ENCODE data around the gene NTF3. TPM values are rescaled to one million over a fixed set of nuclear protein-coding genes. Genes with fewer than 3 reads are reported as not detected.

NTF3 gene
- polyA plus RNA-seq, 3 donors = not detected

DNA sequence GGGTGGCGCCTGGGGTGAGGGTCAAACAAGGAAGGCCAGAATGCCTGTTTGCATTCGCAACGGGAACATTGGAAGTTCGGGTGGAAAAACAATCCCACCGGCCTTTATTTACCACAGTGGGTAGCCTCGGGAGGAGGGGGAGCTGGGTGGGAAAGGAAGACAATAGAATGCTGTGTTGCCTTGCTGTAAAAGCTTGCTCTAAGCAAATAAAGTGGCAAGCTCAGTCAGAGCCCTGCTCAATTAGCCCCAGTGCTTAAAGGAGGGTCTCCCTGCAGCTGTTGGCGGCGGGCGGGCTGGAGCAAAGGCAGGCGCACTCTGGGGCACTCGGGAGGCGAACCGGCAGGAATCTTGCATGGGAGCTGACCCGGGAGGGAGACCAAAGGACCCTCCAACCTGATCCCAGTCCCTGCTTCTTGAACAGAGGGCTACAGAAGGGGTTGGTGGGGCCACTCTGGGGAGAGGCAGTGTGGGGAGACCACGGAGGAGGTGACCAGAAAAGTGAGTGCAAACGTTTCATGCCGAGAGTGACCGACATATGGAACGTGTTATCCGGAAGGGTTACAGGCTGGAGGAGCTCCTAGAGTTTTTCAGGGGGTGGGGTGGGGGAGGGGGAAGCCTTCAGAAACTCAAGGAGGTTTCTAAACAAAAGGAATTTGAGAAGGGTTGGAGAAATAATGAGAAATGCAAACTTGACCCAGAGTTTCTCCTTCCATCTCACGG lies 48.5 kb downstream of the NTF3 start:
- no peak for DNase-seq
- no peaks in the 10 kb centered on the region for H4K20me1 ChIP-seq (ENCODE audit: insufficient read depth, low read length)
- no peaks in the 10 kb centered on the region for H3K36me3 ChIP-seq (replicated peaks in 1 of 2; ENCODE audit: control insufficient read depth in 1 of 2, insufficient read depth in 2 of 2, low read length in 2 of 2)
- H3K4me2 ChIP-seq (replicated peaks; ENCODE audit: extremely low read depth, low read length, poor library complexity, severe bottlenecking) = no peak overlapping the region
- H3K9ac ChIP-seq (ENCODE audit: insufficient read depth, low read length, poor library complexity, severe bottlenecking) = no peak overlapping the region
- Mint-ChIP-seq H3K27me3 (ENCODE audit: low read depth in 3 of 3) (peaks cover 0 to 5% (median 2%) of the 10 kb centered on the region in 3 donors), H3K4me3 (no peak overlapping the region), H3K9me3 (no peaks in the 10 kb centered on the region), H3K36me3 (no peaks in the 10 kb centered on the region), H3K4me1 (no peaks in the 10 kb centered on the region), H3K27ac (no peak overlapping the region)
- intact Hi-C loops (cut with micrococcal nuclease) = no loop called here
- no peak overlapping the region for H2AFZ ChIP-seq (ENCODE audit: insufficient read depth, low read depth, low read length, poor library complexity, severe bottlenecking)
- TF ChIP-seq, protein P1, sequence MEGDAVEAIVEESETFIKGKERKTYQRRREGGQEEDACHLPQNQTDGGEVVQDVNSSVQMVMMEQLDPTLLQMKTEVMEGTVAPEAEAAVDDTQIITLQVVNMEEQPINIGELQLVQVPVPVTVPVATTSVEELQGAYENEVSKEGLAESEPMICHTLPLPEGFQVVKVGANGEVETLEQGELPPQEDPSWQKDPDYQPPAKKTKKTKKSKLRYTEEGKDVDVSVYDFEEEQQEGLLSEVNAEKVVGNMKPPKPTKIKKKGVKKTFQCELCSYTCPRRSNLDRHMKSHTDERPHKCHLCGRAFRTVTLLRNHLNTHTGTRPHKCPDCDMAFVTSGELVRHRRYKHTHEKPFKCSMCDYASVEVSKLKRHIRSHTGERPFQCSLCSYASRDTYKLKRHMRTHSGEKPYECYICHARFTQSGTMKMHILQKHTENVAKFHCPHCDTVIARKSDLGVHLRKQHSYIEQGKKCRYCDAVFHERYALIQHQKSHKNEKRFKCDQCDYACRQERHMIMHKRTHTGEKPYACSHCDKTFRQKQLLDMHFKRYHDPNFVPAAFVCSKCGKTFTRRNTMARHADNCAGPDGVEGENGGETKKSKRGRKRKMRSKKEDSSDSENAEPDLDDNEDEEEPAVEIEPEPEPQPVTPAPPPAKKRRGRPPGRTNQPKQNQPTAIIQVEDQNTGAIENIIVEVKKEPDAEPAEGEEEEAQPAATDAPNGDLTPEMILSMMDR (IDR thresholded peaks at IDR 0.05) = no peak
- H3K79me2 ChIP-seq (ENCODE audit: insufficient read depth, low read length) = no peaks in the 10 kb centered on the region
- H3K27ac ChIP-seq (ENCODE audit: low read depth in 1 of 2, low read length in 2 of 2) = no peak overlapping the region
- WGBS (ENCODE audit: insufficient coverage) = 98% methylated on average over 7 of the region's 21 CpGs
- H3K4me1 ChIP-seq (ENCODE audit: control insufficient read depth in 1 of 2, insufficient read depth in 2 of 2, low read length in 2 of 2) = no peaks in the 10 kb centered on the region
- H3K27me3 ChIP-seq (ENCODE audit: control insufficient read depth in 2 of 2, insufficient read depth in 2 of 2, low read length in 2 of 2) = no peaks in the 10 kb centered on the region
- no peak overlapping the region for H3K4me3 ChIP-seq (replicated peaks in 1 of 3; ENCODE audit: low read depth in 2 of 3, low read length in 3 of 3)
- no peaks in the 10 kb centered on the region for H3K9me3 ChIP-seq (replicated peaks in 1 of 2; ENCODE audit: control insufficient read depth in 1 of 2, insufficient read depth in 1 of 2, low read length in 2 of 2)

DNA sequence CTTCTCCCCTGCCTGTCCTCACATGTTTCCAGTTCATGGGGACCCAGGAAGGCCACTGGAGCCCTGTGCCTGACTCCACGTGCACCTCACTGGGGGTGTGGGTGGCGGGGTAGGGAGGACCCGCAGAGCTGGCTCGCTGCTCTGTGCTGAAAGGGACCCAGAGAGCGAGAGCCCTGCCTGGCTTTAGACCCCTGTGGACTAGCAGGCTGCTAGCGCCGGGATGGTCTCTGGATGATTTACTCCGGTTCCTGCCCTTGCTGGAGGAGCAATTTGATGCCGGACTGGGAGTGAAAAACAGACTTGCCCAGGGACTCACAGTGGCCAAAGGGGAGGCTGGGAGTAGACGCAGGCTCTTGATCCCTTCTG lies 49.0 kb downstream of the NTF3 start:
- Histone ChIP-seq H3K27me3 (ENCODE audit: control insufficient read depth in 2 of 2, insufficient read depth in 2 of 2, low read length in 2 of 2) (no peaks in the 10 kb centered on the region), H3K9ac (ENCODE audit: insufficient read depth, low read length, poor library complexity, severe bottlenecking) (no peak overlapping the region), H4K20me1 (ENCODE audit: insufficient read depth, low read length) (no peaks in the 10 kb centered on the region), H3K36me3 (replicated peaks in 1 of 2; ENCODE audit: control insufficient read depth in 1 of 2, insufficient read depth in 2 of 2, low read length in 2 of 2) (no peaks in the 10 kb centered on the region), H3K4me1 (ENCODE audit: control insufficient read depth in 1 of 2, insufficient read depth in 2 of 2, low read length in 2 of 2) (no peaks in the 10 kb centered on the region), H3K4me2 (replicated peaks; ENCODE audit: extremely low read depth, low read length, poor library complexity, severe bottlenecking) (no peak overlapping the region), H3K4me3 (replicated peaks in 1 of 3; ENCODE audit: low read depth in 2 of 3, low read length in 3 of 3) (no peak overlapping the region), H3K27ac (ENCODE audit: low read depth in 1 of 2, low read length in 2 of 2) (no peak overlapping the region), H3K79me2 (ENCODE audit: insufficient read depth, low read length) (no peaks in the 10 kb centered on the region), H3K9me3 (replicated peaks in 1 of 2; ENCODE audit: control insufficient read depth in 1 of 2, insufficient read depth in 1 of 2, low read length in 2 of 2) (no peaks in the 10 kb centered on the region), H2AFZ (ENCODE audit: insufficient read depth, low read depth, low read length, poor library complexity, severe bottlenecking) (no peak overlapping the region)
- DNase-seq = no peak
- H3K36me3 Mint-ChIP-seq = no peaks in the 10 kb centered on the region
- H3K4me1 Mint-ChIP-seq = no peaks in the 10 kb centered on the region
- WGBS (ENCODE audit: insufficient coverage) = 57% methylated on average over 10 of the region's 10 CpGs
- H3K27ac Mint-ChIP-seq = no peak overlapping the region
- intact Hi-C loops (cut with micrococcal nuclease) = no loop called here
- TF ChIP-seq, protein P1 (IDR thresholded peaks at IDR 0.05) = no peak
- no peaks in the 10 kb centered on the region for H3K9me3 Mint-ChIP-seq
- H3K27me3 Mint-ChIP-seq (ENCODE audit: low read depth in 3 of 3) = peaks cover 0 to 8% (median 3%) of the 10 kb centered on the region in 3 donors
- H3K4me3 Mint-ChIP-seq = no peak overlapping the region

Measured in CD14-positive monocyte (primary cell).